H1 (cell line): ENCODE data around the gene CCDC180. TPM values are rescaled to one million over a fixed set of nuclear protein-coding genes. Genes with fewer than 3 reads are reported as not detected.

ENCODE experiments used
- CTCF ChIA-PET: fragments of 300-600 bp; sonication (Branson Sonifier 250); formaldehyde crosslinking; loops from one replicate; lab custom pipeline; 2021; ENCODE audit not compliant: partially characterized antibody; lab: Charles Lee
- POLR2A ChIA-PET: fragments of 300-600 bp; sonication (Branson Sonifier 250); formaldehyde crosslinking; loops from one replicate; lab custom pipeline; 2021; ENCODE audit warnings: inconsistent platforms; ENCODE audit not compliant: partially characterized antibody; lab: Charles Lee
- DNase-seq, 2 experiments: peaks; one replicate each; pipeline versions ENCODE4 v3.0.0 to v3.0.0-alpha.2; 2010 to 2022; ENCODE audit warnings: low spot score in 2 of 2, low read depth in 1 of 2, mixed read lengths in 1 of 2
- FAIRE-seq: peaks from 2 replicates; lab custom pipeline; 2011; peaks lifted over from hg19 to GRCh38; lab: Jason Lieb, UNC
- H2AFZ ChIP-seq: 2 replicates; pipeline ENCODE4 v1.8.1; 2012; ENCODE audit warnings: low read length, inconsistent platforms
- H2AK5ac ChIP-seq: 2 replicates; pipeline ENCODE4 v1.6.1; 2013; ENCODE audit warnings: low read depth, low read length
- H2BK120ac ChIP-seq: replicated peaks from 2 replicates; pipeline ENCODE3; 2013; ENCODE audit warnings: low read depth, low read length, inconsistent platforms
- H2BK12ac ChIP-seq: 2 replicates; pipeline ENCODE4 v1.6.1; 2013; ENCODE audit warnings: low read depth, low read length
- H2BK15ac ChIP-seq: 2 replicates; pipeline ENCODE4 v1.6.1; 2013; ENCODE audit warnings: low read length
- H2BK20ac ChIP-seq: 2 replicates; pipeline ENCODE4 v1.6.1; 2013; ENCODE audit warnings: low read length
- H2BK5ac ChIP-seq: 2 replicates; pipeline ENCODE4 v1.6.1; 2013; ENCODE audit warnings: low read depth, low read length
- H3K14ac ChIP-seq: 2 replicates; pipeline ENCODE4 v1.6.1; 2013; ENCODE audit warnings: inconsistent platforms; ENCODE audit not compliant: insufficient read length
- H3K18ac ChIP-seq: 2 replicates; pipeline ENCODE4 v1.6.1; 2013; ENCODE audit warnings: low read length; ENCODE audit errors: extremely low read depth
- H3K23ac ChIP-seq: 2 replicates; pipeline ENCODE4 v1.6.1; 2013; ENCODE audit warnings: inconsistent platforms; ENCODE audit not compliant: insufficient read length
- H3K23me2 ChIP-seq: 2 replicates; pipeline ENCODE4 v1.6.1; 2013; ENCODE audit warnings: low read depth, low read length
- H3K27ac ChIP-seq: 2 replicates; pipeline ENCODE4 v1.6.1; 2011; ENCODE audit warnings: low read depth, low read length, inconsistent platforms
- H3K27me3 ChIP-seq, 4 experiments: replicated peaks in 1 of 4; 1 replicate in 1 of 4; 2 replicates in 3 of 4; pipeline versions ENCODE4 v1.6.1 to v1.8.1; 2011 to 2013; ENCODE audit warnings: low read length in 3 of 4, mild to moderate bottlenecking in 3 of 4, inconsistent platforms in 2 of 4, mixed read lengths in 2 of 4, moderate library complexity in 1 of 4; ENCODE audit not compliant: control insufficient read depth in 3 of 4, insufficient read depth in 3 of 4; ENCODE audit errors: extremely low read depth in 1 of 4
- H3K36me3 ChIP-seq, 4 experiments: 2 replicates each; pipeline versions ENCODE4 v1.6.1 to v1.8.1; 2011 to 2013; ENCODE audit warnings: mild to moderate bottlenecking in 4 of 4, low read length in 3 of 4, moderate library complexity in 2 of 4, control low read depth in 1 of 4, inconsistent platforms in 1 of 4; ENCODE audit not compliant: insufficient read depth in 4 of 4, control insufficient read depth in 2 of 4
- H3K4ac ChIP-seq: replicated peaks from 2 replicates; pipeline ENCODE3; 2013; ENCODE audit warnings: low read length, low read depth, mixed read lengths, inconsistent platforms; ENCODE audit not compliant: insufficient read length
- H3K4me1 ChIP-seq, 4 experiments: replicated peaks in 1 of 4; 1 replicate in 1 of 4; 2 replicates in 3 of 4; pipeline versions ENCODE4 v1.6.1 to v1.8.1; 2011 to 2013; ENCODE audit warnings: low read length in 3 of 4, inconsistent platforms in 2 of 4, mixed read lengths in 1 of 4; ENCODE audit not compliant: insufficient read depth in 4 of 4, control insufficient read depth in 3 of 4
- H3K4me2 ChIP-seq, 2 experiments: 2 replicates each; pipeline versions ENCODE4 v1.6.1 to v1.8.1; 2011 to 2013; ENCODE audit warnings: low read depth in 2 of 2, low read length in 2 of 2, control low read depth in 1 of 2, inconsistent platforms in 1 of 2, mild to moderate bottlenecking in 1 of 2; ENCODE audit not compliant: insufficient read depth in 1 of 2
- H3K4me3 ChIP-seq, 4 experiments: fragments of 200-600, 300-600 bp in 1 of 4; sonication (generic), shearing (Covaris generic), sonication (Bioruptor Twin) in 1 of 4; 2 replicates each; pipeline versions ENCODE4 v1.5.1 to v1.8.1; 2011 to 2016; ENCODE audit warnings: low read length in 4 of 4, low read depth in 3 of 4, control low read depth in 2 of 4, inconsistent platforms in 2 of 4, mild to moderate bottlenecking in 2 of 4, mixed read lengths in 1 of 4, moderate library complexity in 1 of 4; ENCODE audit not compliant: insufficient read depth in 2 of 4; ENCODE audit errors: extremely low read depth in 1 of 4
- H3K56ac ChIP-seq: replicated peaks from 2 replicates; pipeline ENCODE3; 2013; ENCODE audit warnings: low read depth, mild to moderate bottlenecking, mixed read lengths, low read length, inconsistent platforms; ENCODE audit not compliant: insufficient read length
- H3K79me1 ChIP-seq: 2 replicates; pipeline ENCODE4 v1.6.1; 2013; ENCODE audit warnings: low read depth, low read length, control low read depth
- H3K79me2 ChIP-seq, 2 experiments: 2 replicates each; pipeline versions ENCODE4 v1.6.1 to v1.8.1; 2012 to 2013; ENCODE audit warnings: low read length in 2 of 2, mild to moderate bottlenecking in 2 of 2, inconsistent platforms in 1 of 2; ENCODE audit not compliant: insufficient read depth in 2 of 2, control insufficient read depth in 1 of 2
- H3K9ac ChIP-seq, 4 experiments: replicated peaks in 1 of 4; 1 replicate in 1 of 4; 2 replicates in 3 of 4; pipeline versions ENCODE4 v1.6.1 to v1.8.1; 2011 to 2013; ENCODE audit warnings: low read depth in 3 of 4, low read length in 3 of 4, control low read depth in 2 of 4, mild to moderate bottlenecking in 2 of 4, moderate library complexity in 2 of 4, inconsistent platforms in 1 of 4; ENCODE audit errors: extremely low read depth in 1 of 4
- H3K9me3 ChIP-seq, 2 experiments: 2 replicates each; pipeline versions ENCODE4 v1.6.1 to v1.8.1; 2012 to 2013; ENCODE audit warnings: mild to moderate bottlenecking in 2 of 2, moderate library complexity in 2 of 2, control low read depth in 1 of 2, inconsistent platforms in 1 of 2, low read depth in 1 of 2, low read length in 1 of 2, mixed read lengths in 1 of 2; ENCODE audit not compliant: insufficient read depth in 2 of 2
- H4K20me1 ChIP-seq, 2 experiments: replicated peaks in 1 of 2; 2 replicates each; pipeline versions ENCODE3 to v1.8.1; 2011 to 2013; ENCODE audit warnings: inconsistent platforms in 2 of 2, low read length in 2 of 2, mild to moderate bottlenecking in 1 of 2; ENCODE audit not compliant: insufficient read depth in 2 of 2, control insufficient read depth in 1 of 2
- H4K5ac ChIP-seq: 2 replicates; pipeline ENCODE4 v1.6.1; 2013; ENCODE audit warnings: low read length, low read depth, mixed read lengths, inconsistent platforms; ENCODE audit not compliant: insufficient read length
- H4K8ac ChIP-seq: 2 replicates; pipeline ENCODE4 v1.8.0; 2013; ENCODE audit warnings: mild to moderate bottlenecking, moderate library complexity, low read length, inconsistent platforms; ENCODE audit not compliant: insufficient read depth; ENCODE audit errors: extremely low read depth
- H4K91ac ChIP-seq: replicated peaks from 2 replicates; pipeline ENCODE3; 2013; ENCODE audit warnings: low read length, mixed read lengths, inconsistent platforms; ENCODE audit not compliant: insufficient read length
- CHD1 ChIP-seq: IDR thresholded peaks from 2 replicates; pipeline ENCODE4 v1.6.1; 2012; ENCODE audit warnings: low read depth, low read length, improper control_type of control experiment
- GABPA ChIP-seq: IDR thresholded peaks from 2 replicates; pipeline ENCODE4 v1.6.1; 2011; ENCODE audit warnings: mild to moderate bottlenecking, low read length, moderate library complexity, borderline replicate concordance; ENCODE audit not compliant: insufficient read depth
- RXRA ChIP-seq: IDR thresholded peaks from 2 replicates; pipeline ENCODE4 v1.6.1; 2011; ENCODE audit warnings: low read depth, mild to moderate bottlenecking, low read length, moderate library complexity; ENCODE audit not compliant: insufficient read depth
- WGBS, 2 experiments: shearing (Covaris generic) in 1 of 2; methylation state at CpG; one replicate each; pipeline versions ENCODE4 v1.1.6 to v1.1.7; 2013 to 2015; ENCODE audit warnings: low lambda C conversion rate in 2 of 2, mixed read lengths in 2 of 2, inconsistent platforms in 1 of 2, low coverage in 1 of 2, missing lambda C conversion rate in 1 of 2; ENCODE audit not compliant: insufficient replicate concordance in 2 of 2, insufficient coverage in 1 of 2, insufficient read length in 1 of 2; ENCODE audit errors: extremely low coverage in 1 of 2, missing lambda C conversion rate in 1 of 2; 5-methylcytosine and 5-hydroxymethylcytosine counted together
- polyA plus RNA-seq, 7 experiments: library from polyadenylated mRNA; depleted of rRNA in 3 of 7; stranded (reverse) in 5 of 7; unstranded in 2 of 7; fragments of >200 nt in 5 of 7; fragments of 200-250 nt in 2 of 7; gene quantifications; 1 replicate in 5 of 7; 2 replicates in 1 of 7; 4 replicates in 1 of 7; pipeline versions ENCODE4 v1.2.1 to v1.2.3, GENCODE V29; 2011 to 2013; ENCODE audit warnings: missing spikeins in 2 of 7, mixed read lengths in 2 of 7
- total RNA-seq: library from RNA; stranded (reverse); fragmentation: NEBNext Ultra II Directional; extraction: Animal tissue kit (Norgen Biotek cat#: 25700); gene quantifications from 2 replicates; pipeline ENCODE4 v1.2.1, GENCODE V29; 2021

The CCDC180 gene
- total and polyA plus RNA-seq, 2 of the 8 experiments (the other 6 are each of a cell fraction or from before 2014, with no cell fraction given) = 2.6 to 8.2 TPM

- no peak overlapping the region for H3K18ac ChIP-seq
- TF ChIP-seq RXRA = no peak
- no peak for TF ChIP-seq GABPA
- TF ChIP-seq CHD1 = no peak
- DNase-seq (no peak), FAIRE-seq (no peak)
- no peak overlapping the region for H3K27ac ChIP-seq
- H3K4me1 ChIP-seq = no peaks in the 10 kb centered on the region; a peak in 1 of 7 replicates
- H2BK12ac ChIP-seq = no peak overlapping the region
- H3K9me3 ChIP-seq = no peaks in the 10 kb centered on the region
- no peak overlapping the region for H2AFZ ChIP-seq
- no peak overlapping the region for H3K14ac ChIP-seq
- POLR2A ChIA-PET = interaction anchor here (1.4 kb wide), 1 partner anchor 14 kb away, joined by 9 read pairs; the partner anchor contains the start of gene CCDC180
- no peaks in the 10 kb centered on the region for H3K79me2 ChIP-seq
- no peak overlapping the region for H4K91ac ChIP-seq
- no peak overlapping the region for H3K4me3 ChIP-seq
- no peak overlapping the region for H4K5ac ChIP-seq
- H4K8ac ChIP-seq = no peak overlapping the region
- no peak overlapping the region for H2BK120ac ChIP-seq
- H3K23ac ChIP-seq = no peak overlapping the region
- no peaks in the 10 kb centered on the region for H3K27me3 ChIP-seq
- WGBS, 2 experiments = 84% methylated on average over 1 of the region's 1 CpG; no CpG with 5 or more reads in 1 of the 2 experiments
- H2AK5ac ChIP-seq = no peak overlapping the region
- no peak overlapping the region for H3K4ac ChIP-seq
- H3K56ac ChIP-seq = no peak overlapping the region
- peaks cover 0 to 3% (median 1%) of the 10 kb centered on the region in 4 experiments; a peak in 3 of 8 replicates for H3K36me3 ChIP-seq
- no peak overlapping the region for H2BK5ac ChIP-seq
- CTCF ChIA-PET = no interaction called here
- H3K79me1 ChIP-seq = no peaks in the 10 kb centered on the region
- no peaks in the 10 kb centered on the region for H4K20me1 ChIP-seq
- H2BK15ac ChIP-seq = no peak overlapping the region
- no peak overlapping the region for H3K9ac ChIP-seq
- no peak overlapping the region for H3K4me2 ChIP-seq
- no peak overlapping the region for H2BK20ac ChIP-seq
- no peaks in the 10 kb centered on the region for H3K23me2 ChIP-seq
Measured at GRCh38 chr9:97321251-97321650, 13.8 kb downstream of the CCDC180 start.
